Measurements from ENCODE around the gene DECR2. TPM values are rescaled to one million over a fixed set of nuclear protein-coding genes. Genes with fewer than 3 reads are reported as not detected.

DECR2 gene
- total and polyA plus RNA-seq, 4 donors = 42.2 to 210 (median 126) TPM

- Histone ChIP-seq H3K9ac (ENCODE audit: low read depth in 1 of 2, low read length in 2 of 2) (peak overlapping the region in 1 of 2 donors; percentile 6), H3K27ac (ENCODE audit: low read depth in 1 of 2, low read length in 2 of 2) (peak overlapping the region; percentile 48 to 54), H3K36me3 (ENCODE audit: control insufficient read depth in 4 of 4, insufficient read depth in 3 of 4, low read depth in 1 of 4, low read length in 3 of 4) (no peaks in the 10 kb centered on the region), H3K27me3 (ENCODE audit: control insufficient read depth in 4 of 4, insufficient read depth in 4 of 4, low read length in 3 of 4) (no peaks in the 10 kb centered on the region), H3K9me3 (ENCODE audit: control insufficient read depth in 4 of 4, low read length in 3 of 4) (no peaks in the 10 kb centered on the region), H3K4me1 (ENCODE audit: control insufficient read depth in 4 of 4, insufficient read depth in 4 of 4, low read length in 3 of 4) (peaks cover 3 to 29% (median 16%) of the 10 kb centered on the region in 4 donors), H3K4me3 (ENCODE audit: low read depth in 1 of 3, low read length in 3 of 3) (peak overlapping the region in 2 of 3 donors; percentile 43 to 78)
- TF ChIP-seq JUND (IDR thresholded peaks at IDR 0.05) = no peak
- WGBS = 21% methylated on average over 22 of the region's 22 CpGs
- peak; percentile 52 for DNase-seq (ENCODE audit: low spot score)
Measured at GRCh38 chr16:396605-397004, 5.1 kb upstream of the DECR2 start.

- under 1% methylated on average over 75 of the region's 75 CpGs for WGBS
- H3K9me3 ChIP-seq (ENCODE audit: control insufficient read depth in 4 of 4, low read length in 3 of 4) = no peaks in the 10 kb centered on the region
- peak; percentile 47 for DNase-seq (ENCODE audit: low spot score)
- peak within 1 kb of the TSS; percentile 50 to 60 for H3K27ac ChIP-seq (ENCODE audit: low read depth in 1 of 2, low read length in 2 of 2)
- peak within 1 kb of the TSS in 1 of 2 donors; percentile 6 for H3K9ac ChIP-seq (ENCODE audit: low read depth in 1 of 2, low read length in 2 of 2)
- H3K27me3 ChIP-seq (ENCODE audit: control insufficient read depth in 4 of 4, insufficient read depth in 4 of 4, low read length in 3 of 4) = no peaks in the 10 kb centered on the region
- TF ChIP-seq TAF1 (conservative IDR thresholded peaks at IDR 0.05) (no peak), CTCF (IDR thresholded peaks at IDR 0.05; ENCODE audit: low read depth, low read length, missing input control) (no peak), MAX (IDR thresholded peaks at IDR 0.05) (no peak), RXRA (IDR thresholded peaks at IDR 0.05) (no peak), HNF4A (conservative IDR thresholded peaks at IDR 0.05) (no peak), GABPA (IDR thresholded peaks at IDR 0.05 in 1 of 2, conservative IDR thresholded peaks at IDR 0.05 in 1 of 2) (no peak), FOXA2 (IDR thresholded peaks at IDR 0.05) (no peak), REST (IDR thresholded peaks at IDR 0.05) (no peak), YY1 (IDR thresholded peaks at IDR 0.05) (no peak), SP1 (IDR thresholded peaks at IDR 0.05) (no peak), NR2F2 (IDR thresholded peaks at IDR 0.05) (no peak), EGR1 (IDR thresholded peaks at IDR 0.05; ENCODE audit: low read depth in 2 of 2) (no peak), JUND (IDR thresholded peaks at IDR 0.05) (no peak), HNF4G (IDR thresholded peaks at IDR 0.05) (no peak), ZBTB33 (IDR thresholded peaks at IDR 0.05) (no peak), ATF3 (IDR thresholded peaks at IDR 0.05) (no peak), FOXA1 (IDR thresholded peaks at IDR 0.05) (no peak)
- H3K4me1 ChIP-seq (ENCODE audit: control insufficient read depth in 4 of 4, insufficient read depth in 4 of 4, low read length in 3 of 4) = peaks cover 3 to 29% (median 16%) of the 10 kb centered on the region in 4 donors
- no peaks in the 10 kb centered on the region for H3K36me3 ChIP-seq (ENCODE audit: control insufficient read depth in 4 of 4, insufficient read depth in 3 of 4, low read depth in 1 of 4, low read length in 3 of 4)
- H3K4me3 ChIP-seq (ENCODE audit: low read depth in 1 of 3, low read length in 3 of 3) = peak within 1 kb of the TSS; percentile 32 to 78 (median 57)
Measured at GRCh38 chr16:397135-397661, 4.5 kb upstream of the DECR2 start, which contains the start of gene NME4. TSS of gene NME4 (plus strand) at chr16:397199. CDS start at chr16:397223, 24 bp downstream.

Measured in liver (tissue), 9 donors.